Activated CD4-positive, CD25-positive, alpha-beta regulatory T cell treated with anti-CD3 and anti-CD28 coated beads, Interleukin-2, amount 50 U/mL, for 16 hours (primary cell): ENCODE results near the gene CYP3A4.
"Not testable (repeated sequence)": the region's sequence is repeated elsewhere in the genome, so short reads cannot be mapped to it uniquely, and the experiment has no call there.

Experiments
- DNase-seq: peaks from one replicate; pipeline ENCODE4 v3.0.0-alpha.2; 2020; ENCODE audit warnings: low read depth, low spot score

Gene CYP3A4

GRCh38 chr7:99784007-99784406 lies at the start of gene CYP3A4:
Gene CYP3A4 (minus strand): TSS chr7:99784184. CDS start chr7:99784081, 103 bp downstream.
- DNase-seq = no peak

- no peak for DNase-seq
Measured at GRCh38 chr7:99833289-99833877, 49.4 kb upstream of the CYP3A4 start.

- no peak for DNase-seq
Measured at GRCh38 chr7:99831595-99831994, 47.6 kb upstream of the CYP3A4 start.

- DNase-seq = no peak
Measured at GRCh38 chr7:99829524-99830160, 45.7 kb upstream of the CYP3A4 start.

GRCh38 chr7:99828811-99829210 lies 44.8 kb upstream of the CYP3A4 start:
- no peak for DNase-seq

GRCh38 chr7:99827040-99827778 lies 43.2 kb upstream of the CYP3A4 start:
- DNase-seq = no peak

- no peak for DNase-seq
Measured at GRCh38 chr7:99825873-99826272, 41.9 kb upstream of the CYP3A4 start.

- no peak for DNase-seq
Measured at GRCh38 chr7:99825452-99825851, 41.5 kb upstream of the CYP3A4 start.

GRCh38 chr7:99824091-99824490 lies 40.1 kb upstream of the CYP3A4 start:
- DNase-seq = no peak

- DNase-seq = no peak
Measured at GRCh38 chr7:99822731-99823718, 39.0 kb upstream of the CYP3A4 start.

- DNase-seq = no peak
Measured at GRCh38 chr7:99820408-99821027, 36.5 kb upstream of the CYP3A4 start.

GRCh38 chr7:99808766-99809165 lies 24.8 kb upstream of the CYP3A4 start:
- DNase-seq = no peak

- no peak for DNase-seq
Measured at GRCh38 chr7:99806839-99807478, 23.0 kb upstream of the CYP3A4 start.

GRCh38 chr7:99805641-99806040 lies 21.7 kb upstream of the CYP3A4 start:
- DNase-seq = no peak

- not testable (repeated sequence) for DNase-seq
Measured at GRCh38 chr7:99803118-99803517, 19.1 kb upstream of the CYP3A4 start.

GRCh38 chr7:99801407-99801806 lies 17.4 kb upstream of the CYP3A4 start:
- DNase-seq = not testable (repeated sequence)

GRCh38 chr7:99798972-99799371 lies 15.0 kb upstream of the CYP3A4 start:
- no peak for DNase-seq

GRCh38 chr7:99795864-99796263 lies 11.9 kb upstream of the CYP3A4 start:
- not testable (repeated sequence) for DNase-seq

GRCh38 chr7:99794585-99795502 lies 10.9 kb upstream of the CYP3A4 start:
- no peak for DNase-seq

GRCh38 chr7:99793443-99793842 lies 9.5 kb upstream of the CYP3A4 start:
- DNase-seq = no peak
